GM21723 (cell line): ENCODE measurements around the gene HCFC1.
"Not testable (repeated sequence)": the region's sequence is repeated elsewhere in the genome, so short reads cannot be mapped to it uniquely, and the experiment has no call there.

ENCODE experiments used
- ATAC-seq: cut with Tn5 transposase; IDR thresholded peaks from one replicate; pipeline ENCODE4 v1.9.1; 2021; ENCODE audit warnings: mild to moderate bottlenecking, moderate library complexity; ENCODE audit not compliant: unreplicated experiment

HCFC1 gene

DNA sequence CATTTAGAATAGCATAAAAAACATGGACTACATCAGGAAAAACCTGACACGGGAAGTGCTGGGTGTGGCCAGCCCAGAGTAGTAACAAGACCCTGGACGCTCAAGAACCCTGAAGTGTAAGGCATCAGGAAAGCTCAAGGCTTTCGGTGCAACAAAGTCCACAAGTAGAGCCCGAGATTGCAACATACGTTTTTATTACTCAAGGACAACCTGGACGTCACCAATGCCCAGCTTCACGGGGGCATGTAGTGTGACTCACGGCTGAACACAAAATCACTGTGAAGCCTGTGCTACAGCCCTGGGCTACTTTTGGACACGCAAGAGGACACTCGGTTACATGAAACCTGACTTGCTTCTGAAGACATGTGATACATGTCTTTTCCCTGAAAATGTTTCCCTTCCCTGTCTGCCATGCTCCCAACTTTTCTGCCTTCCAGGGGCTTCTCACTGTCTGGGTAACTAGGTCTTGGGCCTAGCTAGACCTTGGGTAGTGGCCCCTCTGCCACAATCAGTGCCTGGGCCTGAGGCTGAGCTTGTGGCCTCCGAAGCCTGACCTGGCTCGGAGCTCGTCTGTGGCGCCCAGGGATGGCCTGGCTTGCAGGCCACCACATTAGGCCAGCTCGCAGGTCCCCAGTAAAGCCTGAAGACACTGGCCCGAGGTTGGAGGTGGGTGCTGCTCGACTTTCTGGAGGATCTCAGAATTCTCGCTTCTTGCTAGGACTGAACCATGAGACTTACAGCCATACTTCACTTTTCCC lies 38.9 kb upstream of the HCFC1 start:
- no peak for ATAC-seq

GRCh38 chrX:154008521-154008920 lies 36.9 kb upstream of the HCFC1 start:
- ATAC-seq = no peak

DNA sequence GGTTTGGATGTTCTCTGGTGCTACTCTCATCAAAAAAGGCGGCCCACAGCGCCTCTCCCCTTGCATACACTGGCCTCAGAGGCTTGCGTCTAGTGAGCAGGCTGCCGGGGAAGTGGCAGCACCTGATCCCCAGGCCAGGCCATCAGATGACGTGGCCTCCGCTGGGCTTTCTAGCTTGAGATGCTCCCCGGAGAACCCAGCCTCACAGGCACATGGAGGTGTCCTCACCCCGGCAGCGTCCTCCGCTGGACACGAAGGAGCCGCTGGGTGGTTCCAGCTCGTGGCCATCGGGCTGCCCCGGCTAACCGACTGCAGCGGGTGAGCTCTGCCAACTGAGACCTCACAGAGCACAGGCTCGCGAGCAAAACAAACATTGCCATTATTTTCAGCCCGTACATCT lies 35.3 kb upstream of the HCFC1 start:
- no peak for ATAC-seq

DNA sequence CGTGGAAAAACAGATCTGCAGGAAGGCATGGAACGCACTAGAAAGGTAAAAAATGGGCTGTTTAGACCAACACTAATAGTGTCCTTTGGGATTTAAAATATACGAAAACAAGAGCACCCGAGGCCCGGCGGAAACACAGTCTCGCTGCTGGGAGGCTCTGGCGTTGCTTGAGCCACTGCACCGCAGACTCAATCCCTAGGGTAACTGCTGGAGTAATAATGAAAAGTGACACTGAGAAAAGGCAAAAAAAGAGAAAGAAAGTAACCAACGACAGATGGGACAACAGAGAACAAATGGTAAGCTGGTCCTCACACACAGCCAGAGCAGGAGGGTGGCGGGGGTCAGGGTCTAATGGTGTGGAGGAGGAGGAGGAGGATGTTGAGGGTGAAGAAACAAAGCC lies 32.7 kb upstream of the HCFC1 start:
- ATAC-seq = no peak

DNA sequence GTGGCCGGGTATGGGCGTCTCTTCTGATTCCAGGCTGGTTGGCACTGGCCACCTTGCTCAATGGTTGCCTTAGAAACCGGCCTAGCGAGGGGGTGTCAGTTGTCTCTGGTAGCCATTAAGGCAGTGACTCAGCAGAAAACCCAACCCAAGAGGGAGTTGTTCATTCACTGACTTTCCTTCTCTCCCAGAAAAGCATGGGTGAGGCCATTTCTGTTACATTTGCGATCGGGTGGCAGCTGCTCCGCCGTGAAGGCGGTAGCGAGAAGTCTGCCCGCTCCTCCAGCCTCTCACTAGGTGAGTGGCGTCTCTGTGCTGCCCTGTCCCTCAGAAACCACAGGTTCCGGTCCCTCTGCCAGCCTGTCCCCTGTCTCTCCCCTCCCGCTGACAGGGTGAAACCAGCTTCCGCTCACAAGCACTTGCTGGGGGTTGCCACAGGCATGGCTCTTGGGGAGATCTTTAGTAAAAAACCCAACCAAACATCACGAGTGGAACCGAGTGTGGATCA lies 30.6 kb upstream of the HCFC1 start:
- ATAC-seq = no peak

GRCh38 chrX:154000051-154000450 lies 28.4 kb upstream of the HCFC1 start:
- ATAC-seq = no peak

DNA sequence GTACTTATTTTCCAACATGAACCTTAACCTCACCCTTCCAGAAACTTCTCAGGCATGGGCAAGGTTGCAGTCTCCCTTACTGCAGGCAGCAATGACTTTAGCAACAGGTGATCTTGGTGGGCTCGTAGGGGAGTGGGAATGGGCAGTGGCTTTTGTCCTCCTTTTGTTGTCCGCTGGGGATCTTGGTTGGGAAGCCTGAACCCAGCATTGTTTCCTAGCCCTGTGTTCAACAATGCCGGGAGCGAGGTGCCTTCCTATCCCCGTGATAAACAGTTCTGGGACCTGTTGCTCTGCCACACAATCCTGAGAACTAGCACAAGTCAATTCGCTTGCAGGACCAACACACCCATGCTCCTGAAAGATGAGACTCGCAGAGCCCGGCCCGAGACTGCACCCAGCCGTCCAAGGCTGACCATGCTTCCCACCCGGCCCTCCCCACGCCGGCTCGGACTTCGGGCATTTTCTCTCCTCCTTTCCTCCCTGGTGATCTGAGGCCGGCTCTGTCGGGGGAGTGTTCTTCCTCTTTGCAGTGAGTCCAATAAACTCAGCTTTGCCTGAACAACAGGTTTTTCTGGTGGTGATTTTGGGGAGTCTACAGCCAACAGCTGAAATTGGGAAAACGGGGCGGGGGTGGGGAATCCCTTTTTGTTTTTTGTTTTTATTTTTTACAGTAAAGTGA lies 27.9 kb upstream of the HCFC1 start:
- ATAC-seq = no peak

DNA sequence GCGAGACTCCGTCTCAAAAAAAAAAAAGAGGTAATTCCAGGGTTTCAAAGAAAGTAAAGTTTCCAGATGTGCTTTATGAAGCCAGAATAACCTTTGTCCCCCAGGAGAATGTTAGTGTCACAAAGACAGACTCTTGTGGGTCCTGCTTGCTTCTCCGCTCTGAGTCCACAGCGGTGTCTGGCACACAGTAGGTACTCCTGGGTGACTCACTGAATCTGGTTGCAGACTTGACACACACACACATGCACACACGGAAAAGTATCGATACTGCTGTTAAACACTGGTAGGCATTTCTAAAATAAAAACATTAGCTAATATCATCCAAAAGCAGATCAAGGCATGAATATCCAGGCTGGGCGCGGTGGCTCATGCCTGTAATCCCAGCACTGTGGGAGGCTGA lies 23.9 kb upstream of the HCFC1 start:
- no peak for ATAC-seq

GRCh38 chrX:153994398-153994797 lies 22.8 kb upstream of the HCFC1 start:
- not testable (repeated sequence) for ATAC-seq

GRCh38 chrX:153993978-153994377 lies 22.4 kb upstream of the HCFC1 start:
- ATAC-seq = no peak

GRCh38 chrX:153993079-153993478 lies 21.5 kb upstream of the HCFC1 start:
- ATAC-seq = no peak

DNA sequence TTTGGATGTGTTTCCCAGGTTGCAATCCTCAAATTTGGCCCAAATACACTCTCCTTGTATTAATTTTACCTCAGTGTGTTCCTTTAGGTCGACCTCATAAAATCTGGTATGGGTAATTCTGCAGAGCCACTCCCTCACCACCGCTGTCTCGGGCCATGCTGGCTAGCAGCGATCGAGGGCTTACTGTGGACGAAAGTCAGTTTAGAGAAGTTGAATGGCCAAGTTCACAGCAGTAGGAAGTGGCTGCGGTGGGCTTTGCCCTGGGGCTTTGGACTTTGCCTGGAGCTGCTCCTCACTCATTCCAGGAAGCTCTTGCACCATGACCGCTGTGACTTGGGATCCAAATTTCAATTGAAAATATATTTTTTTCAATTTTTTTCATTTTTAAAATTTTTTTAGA lies 20.6 kb upstream of the HCFC1 start:
- ATAC-seq = no peak

- no peak for ATAC-seq
Measured at GRCh38 chrX:153991013-153991580, 19.5 kb upstream of the HCFC1 start.

DNA sequence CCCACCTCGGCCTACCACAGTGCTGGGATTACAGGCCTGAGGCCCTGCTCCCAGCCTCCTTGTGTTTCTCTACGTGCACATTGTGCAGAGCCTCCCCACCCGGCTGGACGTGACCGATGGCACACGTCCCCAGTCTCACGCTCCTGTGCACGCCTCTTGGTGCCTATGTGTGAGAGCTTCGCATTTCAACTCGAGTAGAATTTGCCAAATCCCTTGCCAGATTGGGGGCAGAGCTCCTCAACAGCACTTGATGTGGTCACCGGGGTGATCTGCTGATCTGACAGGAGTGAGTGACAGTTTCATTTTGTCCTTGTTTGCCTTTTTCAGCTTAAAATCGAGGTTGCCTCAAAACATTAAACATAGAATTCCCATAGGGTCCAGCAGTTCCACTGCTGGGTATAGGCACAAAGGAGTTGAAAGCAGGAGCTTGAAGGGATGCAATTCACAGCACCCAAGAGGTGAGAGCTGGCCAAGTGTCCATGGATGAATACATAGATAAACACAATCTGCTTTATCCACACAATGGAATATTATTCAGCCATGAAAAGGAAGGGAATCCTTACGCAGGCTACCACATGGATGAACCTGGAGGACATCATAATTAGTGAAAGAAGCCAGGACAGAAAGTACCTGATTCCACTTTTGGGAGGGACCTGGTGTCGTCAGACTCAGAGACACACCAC lies 18.5 kb upstream of the HCFC1 start:
- ATAC-seq = no peak

GRCh38 chrX:153988493-153988892 lies 16.9 kb upstream of the HCFC1 start:
- ATAC-seq = no peak

DNA sequence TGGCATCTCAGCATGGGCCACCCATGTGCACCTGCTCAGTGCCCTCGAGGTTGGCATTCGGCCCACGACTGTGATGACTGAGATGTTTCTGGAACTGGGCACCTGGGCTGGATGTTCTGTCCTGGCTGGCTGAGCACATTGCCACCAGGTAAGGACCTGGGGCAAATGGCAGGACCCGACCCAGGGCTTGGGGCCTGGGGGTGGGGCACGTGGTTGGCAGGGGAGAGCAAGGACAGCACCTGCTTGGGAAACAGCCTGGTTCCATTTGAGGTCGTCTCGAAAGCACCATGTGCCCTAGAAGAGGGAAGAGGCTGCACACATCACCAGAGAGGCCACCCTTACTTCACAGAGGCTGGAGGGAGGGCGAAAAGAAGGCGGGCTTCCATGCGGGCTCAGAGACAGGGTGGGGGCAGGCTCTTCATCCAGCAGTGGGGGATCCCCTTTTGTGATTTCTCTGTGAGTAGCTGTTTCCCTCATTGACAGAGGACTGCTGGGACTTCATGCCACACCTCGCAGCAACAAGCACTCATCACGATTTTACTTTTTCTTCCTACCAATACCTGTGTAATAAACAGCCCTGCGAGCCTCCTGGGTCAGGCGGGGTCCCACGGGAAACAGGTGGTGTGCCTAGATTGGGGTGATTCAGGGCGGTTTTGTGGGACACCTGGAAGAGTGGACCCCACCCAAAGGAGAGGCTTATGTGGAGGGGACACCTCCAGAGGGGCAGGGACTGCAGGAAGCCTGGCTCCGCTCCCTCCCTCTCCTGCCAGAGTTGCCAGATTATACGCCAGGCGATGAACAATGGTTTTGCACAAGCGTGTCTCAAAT lies 12.9 kb upstream of the HCFC1 start:
- ATAC-seq = no peak

DNA sequence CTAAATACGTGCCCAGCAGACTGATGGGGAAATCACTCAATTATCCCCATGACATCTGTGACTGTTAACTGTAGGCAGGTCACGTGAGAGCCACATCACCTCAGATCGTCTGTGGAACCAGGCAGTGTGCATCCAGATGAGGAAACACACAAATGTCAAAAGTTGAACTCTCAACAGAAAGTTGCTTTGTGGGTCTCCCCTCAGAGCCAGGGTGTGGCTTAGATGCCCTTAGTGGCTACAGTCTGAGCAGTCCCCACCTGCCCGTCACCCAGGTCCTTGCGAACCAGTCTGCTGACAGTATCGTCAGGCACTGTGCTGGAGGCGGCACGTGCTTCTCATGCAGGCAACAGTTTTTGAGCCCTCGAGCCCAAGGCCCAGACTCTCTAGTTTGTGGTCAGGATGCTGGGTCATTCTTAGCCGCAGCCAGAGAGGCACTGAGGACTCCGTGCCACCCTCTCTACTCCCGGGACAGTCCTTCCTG lies 11.7 kb upstream of the HCFC1 start:
- no peak for ATAC-seq

DNA sequence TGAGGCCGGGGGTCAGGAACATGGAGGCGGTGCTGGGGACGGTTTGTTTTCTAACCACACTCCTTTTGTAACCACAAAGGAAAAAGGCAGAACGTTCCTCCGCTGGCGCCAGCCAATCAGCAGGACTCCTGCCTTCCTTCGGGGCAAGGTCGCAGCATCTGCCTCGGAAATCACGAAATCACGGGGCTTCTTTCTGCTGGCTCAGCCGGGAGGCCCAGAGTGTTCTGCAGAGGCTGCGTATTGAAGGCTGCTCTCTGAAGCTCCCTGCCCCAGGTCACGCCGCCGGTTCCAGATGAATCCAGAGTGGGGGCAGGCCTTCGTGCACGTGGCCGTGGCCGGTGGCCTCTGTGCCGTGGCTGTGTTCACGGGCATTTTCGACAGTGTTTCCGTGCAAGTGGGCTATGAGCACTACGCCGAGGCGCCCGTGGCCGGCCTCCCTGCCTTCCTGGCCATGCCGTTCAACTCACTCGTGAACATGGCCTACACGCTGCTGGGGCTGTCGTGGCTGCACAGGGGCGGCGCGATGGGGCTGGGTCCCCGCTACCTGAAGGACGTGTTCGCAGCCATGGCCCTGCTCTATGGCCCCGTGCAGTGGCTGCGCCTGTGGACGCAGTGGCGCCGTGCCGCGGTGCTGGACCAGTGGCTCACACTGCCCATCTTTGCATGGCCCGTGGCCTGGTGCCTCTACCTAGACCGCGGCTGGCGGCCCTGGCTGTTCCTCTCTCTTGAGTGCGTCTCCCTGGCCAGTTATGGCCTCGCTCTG lies 10.3 kb upstream of the HCFC1 start:
- ATAC-seq = no peak

DNA sequence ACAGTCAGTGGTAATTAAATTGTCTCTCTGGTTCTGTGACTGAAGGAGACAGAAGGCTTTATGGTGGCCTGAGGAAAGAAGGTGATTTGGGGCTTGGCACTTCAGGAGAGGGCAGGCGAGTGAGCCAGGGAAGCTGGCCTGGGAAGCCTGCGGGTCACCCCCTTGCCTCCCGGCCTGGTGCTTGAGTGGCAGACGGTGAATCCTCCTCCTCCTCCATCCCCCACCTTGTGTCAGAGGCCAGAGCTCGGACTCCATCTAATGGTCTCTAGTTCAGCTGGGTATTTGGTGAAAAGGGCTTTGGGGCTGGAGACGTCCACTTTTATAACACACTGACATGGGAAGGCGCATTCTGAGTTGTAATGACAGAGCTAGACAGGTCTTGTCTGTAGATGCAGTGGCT lies 9.6 kb upstream of the HCFC1 start:
- ATAC-seq = no peak

- peak; percentile 53 for ATAC-seq
Measured at GRCh38 chrX:153980394-153980793, 8.8 kb upstream of the HCFC1 start.
